Brain microvascular endothelial cell (primary cell): ENCODE measurements around the gene SLC26A11.

ENCODE experiments used
- DNase-seq: peaks from one replicate; pipeline ENCODE4 v3.0.0-alpha.2; 2020
- H3K27ac ChIP-seq: fragments of 250-450 bp; sonication (Bioruptor Pico); 2 replicates; pipeline ENCODE4 v1.5.1; 2020; ENCODE audit warnings: mild to moderate bottlenecking, moderate library complexity
- H3K27me3 ChIP-seq: fragments of 250-450 bp; sonication (Bioruptor Pico); replicated peaks from 2 replicates; pipeline ENCODE4 v1.5.1; 2020; ENCODE audit warnings: mild to moderate bottlenecking
- H3K36me3 ChIP-seq: fragments of 250-450 bp; sonication (Bioruptor Pico); replicated peaks from 2 replicates; pipeline ENCODE4 v1.5.1; 2020; ENCODE audit warnings: mild to moderate bottlenecking
- H3K4me3 ChIP-seq: 2 replicates; pipeline ENCODE4 v1.5.1; 2011; ENCODE audit warnings: low read depth, mild to moderate bottlenecking, control low read depth, low read length, moderate library complexity
- CTCF ChIP-seq: IDR thresholded peaks from 2 replicates; pipeline ENCODE4 v1.5.1; 2011; ENCODE audit warnings: low read depth, mild to moderate bottlenecking, moderate library complexity, low read length, control low read depth, inconsistent platforms; ENCODE audit errors: missing control alignments
- in situ Hi-C: cut with HindIII; loops from 2 replicates; pipeline ENCODE4 v1.10.0; 2017; ENCODE audit warnings: low sequenced_read_pairs, low pct_ligation_motif_present

SLC26A11 gene

GRCh38 chr17:80204626-80205468 lies 15.4 kb upstream of the SLC26A11 start:
- TF ChIP-seq CTCF = no peak
- in situ Hi-C loops = no loop called here

DNA sequence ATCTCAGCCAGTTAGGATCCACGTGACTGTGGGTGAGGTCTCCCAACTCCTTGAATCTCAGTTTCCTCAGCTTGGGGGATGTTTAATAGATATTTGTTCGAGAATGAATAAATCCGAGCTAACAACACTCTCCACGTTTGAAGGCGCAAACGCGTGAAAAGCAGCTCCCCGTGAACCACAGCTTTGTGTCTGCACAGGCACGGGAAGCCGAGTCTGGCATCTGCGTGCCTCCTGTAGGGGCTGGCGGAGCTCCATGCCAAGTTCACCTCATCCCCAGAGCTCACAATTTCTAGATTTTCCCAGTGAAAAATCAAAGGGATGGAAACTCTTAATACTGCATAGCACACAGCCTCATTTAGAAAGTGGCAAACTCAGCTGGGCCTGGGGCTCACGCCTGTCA lies 14.4 kb upstream of the SLC26A11 start:
- in situ Hi-C loops = no loop called here
- DNase-seq = no peak
- TF ChIP-seq CTCF = no peak
- Histone ChIP-seq H3K27ac (no peak overlapping the region), H3K36me3 (peaks cover 2% of the 10 kb centered on the region), H3K27me3 (no peaks in the 10 kb centered on the region), H3K4me3 (no peak overlapping the region)

More at GRCh38 chr17:80204626-80205468, 15.4 kb upstream of the SLC26A11 start:
- Histone ChIP-seq H3K36me3 (no peaks in the 10 kb centered on the region), H3K27ac (no peak overlapping the region), H3K4me3 (no peak overlapping the region), H3K27me3 (no peaks in the 10 kb centered on the region)
- no peak for DNase-seq

DNA sequence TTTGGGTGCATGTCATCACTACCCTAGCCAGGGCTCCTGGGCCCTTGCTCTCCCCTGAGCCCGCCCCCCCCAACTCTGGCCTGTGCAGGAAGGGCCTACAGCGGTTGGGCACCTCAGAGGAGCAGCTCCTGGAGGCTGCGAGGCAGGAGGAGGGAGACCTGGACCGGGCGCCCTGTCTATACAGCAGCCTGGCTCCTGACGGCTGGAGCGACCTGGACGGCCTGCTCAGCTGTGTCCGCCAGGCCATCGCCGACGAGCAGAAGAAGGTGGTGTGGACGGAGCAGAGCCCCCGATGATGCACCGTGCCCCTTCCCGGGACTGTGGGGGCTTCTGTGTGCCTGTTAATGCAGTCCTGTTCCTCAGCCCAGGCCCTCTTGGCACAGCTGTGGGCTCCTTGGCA lies 12.2 kb upstream of the SLC26A11 start:
- in situ Hi-C loops = no loop called here
- no peak for DNase-seq
- Histone ChIP-seq H3K27me3 (no peaks in the 10 kb centered on the region), H3K36me3 (peaks cover 14% of the 10 kb centered on the region), H3K27ac (no peak overlapping the region), H3K4me3 (no peak overlapping the region)
- TF ChIP-seq CTCF = no peak

DNA sequence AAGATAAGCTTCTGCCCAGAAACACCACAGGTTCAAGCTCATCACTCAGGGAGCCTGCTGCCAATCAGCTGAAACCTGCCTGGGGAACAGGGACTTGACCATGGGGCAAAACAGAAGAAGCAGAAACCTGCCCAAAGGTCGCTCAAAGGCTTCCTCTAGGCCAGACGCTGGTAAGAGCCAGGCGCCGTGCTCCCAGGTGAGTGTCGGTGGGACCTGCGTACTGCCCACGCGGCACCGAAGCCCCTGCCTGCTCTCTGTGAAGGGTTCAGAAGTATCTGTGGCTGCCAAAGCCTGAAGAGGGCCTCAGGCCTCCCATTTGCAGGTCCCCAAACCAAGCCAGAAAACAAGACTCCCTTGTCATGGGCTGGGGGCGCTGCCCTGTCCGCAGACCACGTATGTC lies 10.5 kb upstream of the SLC26A11 start:
- DNase-seq = no peak
- no peaks in the 10 kb centered on the region for H3K27me3 ChIP-seq
- H3K36me3 ChIP-seq = peaks cover 14% of the 10 kb centered on the region
- no peak overlapping the region for H3K27ac ChIP-seq
- TF ChIP-seq CTCF = no peak
- in situ Hi-C loops = no loop called here
- H3K4me3 ChIP-seq = no peak overlapping the region

DNA sequence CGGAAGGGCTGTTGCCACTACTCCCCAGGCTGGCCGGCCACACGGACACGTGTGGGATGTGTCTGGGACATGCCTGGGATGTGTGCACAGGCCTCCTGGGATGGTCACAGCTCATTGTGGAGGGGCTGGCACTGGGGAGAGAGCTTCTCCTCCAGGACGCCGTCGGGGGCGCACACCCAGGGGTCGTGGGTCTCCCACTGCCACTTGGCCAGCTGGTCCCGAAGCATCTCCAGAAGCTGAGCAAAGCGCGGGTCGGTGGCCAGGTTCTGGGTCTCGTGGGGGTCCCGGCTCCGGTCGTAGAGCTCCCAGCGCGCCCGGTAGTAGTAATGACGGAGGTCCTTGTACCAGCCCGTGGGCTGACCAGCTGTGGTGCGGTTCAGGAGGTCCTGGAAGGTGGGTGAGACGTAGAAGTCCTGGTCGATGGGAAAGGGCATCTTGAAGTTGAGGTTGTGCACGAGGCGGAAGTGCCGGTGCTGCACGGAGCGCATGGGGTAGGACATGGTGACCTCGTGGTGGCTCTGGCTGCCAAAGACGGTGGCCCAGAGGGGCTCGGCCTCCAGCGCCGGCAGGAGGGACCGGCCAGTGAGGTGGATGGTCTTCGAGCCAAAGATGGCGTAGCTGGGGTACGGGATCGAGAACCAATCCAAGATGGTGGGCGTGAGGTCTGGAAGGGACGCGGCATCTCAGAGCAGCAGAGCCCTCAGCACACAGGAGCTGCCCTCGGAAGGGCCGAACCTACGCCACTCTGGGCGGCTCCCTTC lies 9.7 kb upstream of the SLC26A11 start:
- H3K36me3 ChIP-seq = peaks cover 14% of the 10 kb centered on the region
- no peaks in the 10 kb centered on the region for H3K27me3 ChIP-seq
- TF ChIP-seq CTCF = no peak
- in situ Hi-C loops = no loop called here
- no peak for DNase-seq
- H3K27ac ChIP-seq = no peak overlapping the region
- H3K4me3 ChIP-seq = no peak overlapping the region
